ENCODE results near the gene ADGRB3.
"Not testable (repeated sequence)": the region's sequence is repeated elsewhere in the genome, so short reads cannot be mapped to it uniquely, and the experiment has no call there.

The ADGRB3 gene

GRCh38 chr6:69416776-69417175 lies 781.7 kb downstream of the ADGRB3 start:
- no peak overlapping the region for H3K27ac ChIP-seq
- DNase-seq (ENCODE audit: low spot score): no peak
- no peak for TF ChIP-seq CTCF (IDR thresholded peaks at IDR 0.05)
- no peak overlapping the region for H3K4me3 ChIP-seq

GRCh38 chr6:69421269-69421668 lies 786.2 kb downstream of the ADGRB3 start:
- no peak for DNase-seq (ENCODE audit: low spot score)
- TF ChIP-seq CTCF (IDR thresholded peaks at IDR 0.05): no peak
- Histone ChIP-seq H3K4me3 (no peak overlapping the region), H3K27ac (no peak overlapping the region)

- DNase-seq (ENCODE audit: low spot score): no peak
- Histone ChIP-seq H3K4me3 (no peak overlapping the region), H3K27ac (no peak overlapping the region)
- no peak for TF ChIP-seq CTCF (IDR thresholded peaks at IDR 0.05)
Measured at GRCh38 chr6:69422020-69422419, 786.9 kb downstream of the ADGRB3 start.

GRCh38 chr6:69422475-69422874 lies 787.4 kb downstream of the ADGRB3 start:
- DNase-seq (ENCODE audit: low spot score): no peak

GRCh38 chr6:69423785-69424184 lies 788.7 kb downstream of the ADGRB3 start:
- DNase-seq (ENCODE audit: low spot score): no peak
- Histone ChIP-seq H3K4me3 (no peak overlapping the region), H3K27ac (no peak overlapping the region)
- no peak for TF ChIP-seq CTCF (IDR thresholded peaks at IDR 0.05)

More at GRCh38 chr6:69422475-69422874, 787.4 kb downstream of the ADGRB3 start:
- TF ChIP-seq CTCF (IDR thresholded peaks at IDR 0.05): no peak
- Histone ChIP-seq H3K4me3 (no peak overlapping the region), H3K27ac (no peak overlapping the region)

- H3K4me3 ChIP-seq: no peak overlapping the region
- TF ChIP-seq CTCF (IDR thresholded peaks at IDR 0.05): no peak
- H3K27ac ChIP-seq: no peak overlapping the region
- no peak for DNase-seq (ENCODE audit: low spot score)
Measured at GRCh38 chr6:69424581-69424980, 789.5 kb downstream of the ADGRB3 start.

GRCh38 chr6:69427882-69428281 lies 792.8 kb downstream of the ADGRB3 start:
- TF ChIP-seq CTCF (IDR thresholded peaks at IDR 0.05): no peak
- H3K4me3 ChIP-seq: no peak overlapping the region
- DNase-seq (ENCODE audit: low spot score): no peak
- H3K27ac ChIP-seq: no peak overlapping the region

- H3K4me3 ChIP-seq; DNase-seq (ENCODE audit: low spot score); H3K27ac ChIP-seq: not testable (repeated sequence)
Measured at GRCh38 chr6:69432168-69432567, 797.1 kb downstream of the ADGRB3 start.

- DNase-seq (ENCODE audit: low spot score); H3K27ac ChIP-seq; H3K4me3 ChIP-seq: not testable (repeated sequence)
Measured at GRCh38 chr6:69433116-69433515, 798.0 kb downstream of the ADGRB3 start.

Data from coronary artery (tissue), 2 donors.